ENCODE results near the gene LIMS2.

- TF ChIP-seq CTCF (optimal IDR thresholded peaks at IDR 0.05 in 1 of 3, IDR thresholded peaks at IDR 0.05 in 1 of 3, conservative IDR thresholded peaks at IDR 0.05 in 1 of 3; ENCODE audit: extremely low read depth in 1 of 3, insufficient read depth in 2 of 3, low read length in 3 of 3) (no peak), EZH2 (IDR thresholded peaks at IDR 0.05; ENCODE audit: low read length) (no peak)
These were observed 53.3 kb downstream of the LIMS2 start for GRCh38 chr2:127621981-127622431.
